Activated naive CD8-positive, alpha-beta T cell treated with anti-CD3 and anti-CD28 coated beads, Interleukin-2, amount 50 U/mL, for 16 hours (primary cell): ENCODE results near the gene MTA3.
"Not testable (repeated sequence)": the region's sequence is repeated elsewhere in the genome, so short reads cannot be mapped to it uniquely, and the experiment has no call there.

Experiments used
- DNase-seq: peaks from one replicate; pipeline ENCODE4 v3.0.0-alpha.2; 2020; ENCODE audit warnings: low read depth, low spot score

The MTA3 gene

GRCh38 chr2:42607101-42607637 is 38.7 kb downstream of the MTA3 start:
- no peak for DNase-seq

GRCh38 chr2:42613281-42614064 is 45.0 kb downstream of the MTA3 start:
- no peak for DNase-seq

GRCh38 chr2:42614838-42615237 is 46.4 kb downstream of the MTA3 start:
- no peak for DNase-seq

DNA sequence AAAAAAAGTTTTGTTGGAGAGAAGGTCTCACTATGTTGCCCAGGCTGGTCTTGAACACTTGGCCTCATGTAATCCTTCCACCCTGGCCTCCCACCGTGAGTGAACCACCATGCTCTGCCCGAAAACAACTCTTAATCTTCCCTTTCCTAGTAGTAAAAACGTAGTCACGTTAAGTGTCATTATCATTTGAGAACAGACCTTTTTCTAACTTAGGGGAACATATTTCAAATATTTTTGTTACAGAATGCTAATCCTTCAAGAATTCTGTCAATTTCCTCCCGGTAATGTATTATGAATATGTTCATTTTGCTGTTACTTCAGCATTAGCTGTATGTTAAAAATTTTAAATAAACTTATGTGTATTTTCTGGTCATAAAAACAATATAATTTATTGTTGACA is 49.7 kb downstream of the MTA3 start:
- DNase-seq: no peak

DNA sequence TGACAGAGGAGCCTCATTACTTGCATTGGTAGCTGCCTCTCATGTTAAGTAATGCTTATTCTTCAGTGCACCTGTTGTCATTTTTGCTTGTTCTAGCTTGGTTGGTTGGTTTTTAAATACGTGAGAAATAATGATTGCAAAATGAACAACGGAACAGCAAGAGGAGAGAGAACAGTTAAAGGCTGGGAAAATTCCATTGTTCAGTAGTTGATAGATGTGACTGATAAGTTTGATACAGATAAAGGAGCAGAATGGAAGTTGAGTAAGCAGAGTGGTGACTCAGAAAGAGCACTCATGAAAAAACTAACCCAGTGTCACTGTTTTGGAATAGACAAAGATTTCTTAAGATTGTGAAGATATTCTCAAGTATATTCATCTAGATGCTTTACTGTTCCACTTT is 50.5 kb downstream of the MTA3 start:
- DNase-seq: no peak

DNA sequence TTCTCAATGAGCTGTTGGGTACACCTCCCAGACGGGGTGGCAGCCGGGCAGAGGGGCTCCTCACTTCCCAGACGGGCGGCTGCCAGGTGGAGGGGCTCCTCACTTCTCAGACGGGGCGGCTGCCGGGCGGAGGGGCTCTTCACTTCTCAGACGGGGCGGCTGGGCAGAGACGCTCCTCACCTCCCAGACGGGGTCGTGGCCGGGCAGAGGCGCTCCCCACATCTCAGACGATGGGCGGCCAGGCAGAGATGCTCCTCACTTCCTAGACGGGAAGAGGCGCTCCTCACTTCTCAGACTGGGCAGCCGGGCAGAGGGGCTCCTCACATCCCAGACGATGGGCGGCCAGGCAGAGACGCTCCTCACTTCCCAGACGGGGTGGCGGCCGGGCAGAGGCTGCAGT is 53.2 kb downstream of the MTA3 start:
- not testable (repeated sequence) for DNase-seq

- DNase-seq: no peak
Measured at GRCh38 chr2:42622943-42623676, 54.7 kb downstream of the MTA3 start.

DNA sequence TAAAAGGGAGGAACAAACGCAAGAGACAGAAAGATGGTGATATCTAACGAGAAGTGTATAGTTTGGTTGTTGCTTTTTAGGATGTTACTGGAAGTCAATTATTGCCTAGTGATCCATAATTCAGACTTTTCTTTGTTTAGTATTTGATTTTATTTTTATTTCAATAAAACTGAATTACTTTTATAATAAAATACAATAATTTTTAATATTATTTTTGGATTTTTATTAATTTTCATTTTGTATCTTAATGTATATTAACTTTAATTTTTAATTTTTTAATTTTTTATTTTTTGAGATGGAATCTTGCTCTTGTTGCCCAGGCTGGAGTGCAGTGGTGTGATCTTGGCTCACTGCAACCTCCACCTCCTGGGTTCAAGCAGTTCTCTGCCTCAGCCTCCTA is 55.6 kb downstream of the MTA3 start:
- no peak for DNase-seq

GRCh38 chr2:42628024-42628423 is 59.6 kb downstream of the MTA3 start:
- DNase-seq: not testable (repeated sequence)

DNA sequence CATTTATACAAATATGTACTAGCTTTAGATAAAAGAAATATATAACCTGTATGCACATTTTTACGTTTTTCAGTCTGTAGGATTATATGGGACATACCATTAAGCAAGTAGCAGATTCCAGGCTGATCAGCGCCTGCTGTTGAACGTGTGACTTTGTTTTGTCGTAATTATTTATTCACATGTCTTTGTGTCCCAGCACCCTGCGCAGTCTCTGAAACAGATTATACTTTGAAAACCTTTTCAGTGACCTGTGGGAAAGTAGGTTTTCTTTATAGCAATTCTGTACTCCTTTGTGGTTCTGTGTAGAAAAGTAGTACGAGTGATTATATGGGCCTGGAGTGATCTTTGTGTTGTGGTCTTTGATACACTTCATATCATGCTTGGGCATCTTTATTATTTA is 68.5 kb downstream of the MTA3 start:
- no peak for DNase-seq

- no peak for DNase-seq
Measured at GRCh38 chr2:42638080-42638784, 69.8 kb downstream of the MTA3 start.

DNA sequence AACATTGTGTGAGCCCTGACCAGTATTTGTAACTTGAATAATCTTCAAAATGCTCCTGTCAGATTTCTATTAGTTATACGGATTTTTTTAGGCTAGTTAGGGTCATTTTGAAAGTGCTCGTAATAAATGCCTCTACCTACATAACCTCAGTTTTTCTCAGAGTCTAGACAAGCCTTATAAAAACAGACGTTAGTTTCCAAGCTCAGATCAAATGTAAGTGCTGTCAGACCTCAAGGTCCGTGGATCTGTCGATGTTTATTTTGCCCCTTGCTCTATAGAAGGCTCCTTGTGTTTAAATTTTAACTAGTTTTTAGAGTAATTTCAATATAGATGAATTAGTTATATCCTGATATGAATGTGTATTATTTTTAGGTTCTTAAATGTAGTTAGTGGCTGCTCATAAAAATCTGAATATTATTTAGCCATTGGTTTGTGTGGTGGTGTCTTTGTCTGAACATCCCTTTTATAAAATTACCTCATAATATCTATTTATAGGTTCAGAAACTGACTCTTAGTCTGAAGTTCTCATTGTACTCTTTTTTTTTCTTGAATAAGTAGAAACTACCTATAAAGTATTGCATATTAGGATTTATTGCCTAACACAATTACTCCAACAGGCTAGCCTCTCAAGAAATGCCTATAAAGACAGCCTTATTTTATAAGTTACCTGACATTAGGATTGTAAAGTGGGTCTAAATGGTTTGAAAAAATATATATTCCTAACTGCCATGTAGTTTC is 71.1 kb downstream of the MTA3 start:
- DNase-seq: no peak

DNA sequence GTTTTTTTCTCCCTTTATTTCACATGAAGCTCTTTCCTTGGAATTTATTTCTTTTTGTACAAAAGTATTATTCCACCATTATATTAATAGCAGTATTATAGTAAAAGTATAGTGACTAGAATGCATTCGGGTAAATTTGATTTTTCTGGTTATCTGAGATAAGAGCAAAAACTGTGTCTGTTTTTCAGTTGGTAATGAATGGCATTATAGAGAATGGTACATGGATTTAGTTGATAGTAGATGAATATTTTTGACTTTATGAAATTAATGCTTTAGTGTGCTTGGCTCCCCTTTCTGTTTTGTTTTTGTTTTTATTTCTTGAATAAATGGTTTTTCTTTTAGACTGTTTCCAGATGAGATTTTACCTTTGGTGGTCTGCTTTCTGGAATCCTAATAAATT is 71.8 kb downstream of the MTA3 start:
- no peak for DNase-seq

DNA sequence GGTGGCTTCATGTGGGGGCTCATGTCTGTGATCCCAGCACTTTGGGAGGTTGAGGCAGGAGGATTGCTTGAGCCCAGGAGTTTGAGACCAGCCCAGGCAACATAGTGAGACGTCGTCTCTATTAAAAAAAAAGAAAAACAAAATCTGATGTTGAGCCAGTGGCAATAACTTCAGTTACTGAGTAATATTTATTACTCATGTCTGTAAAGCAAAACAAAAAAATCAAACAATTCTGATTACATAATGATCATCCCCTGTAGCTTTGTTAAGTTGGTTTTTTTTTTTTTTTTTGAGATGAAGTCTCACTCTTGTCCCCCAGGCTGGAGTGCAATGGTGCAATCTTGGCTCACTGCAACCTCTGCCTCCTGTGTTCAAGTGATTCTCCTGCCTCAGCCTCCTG is 73.9 kb downstream of the MTA3 start:
- not testable (repeated sequence) for DNase-seq

GRCh38 chr2:42645551-42645950 is 77.1 kb downstream of the MTA3 start:
- DNase-seq: no peak

DNA sequence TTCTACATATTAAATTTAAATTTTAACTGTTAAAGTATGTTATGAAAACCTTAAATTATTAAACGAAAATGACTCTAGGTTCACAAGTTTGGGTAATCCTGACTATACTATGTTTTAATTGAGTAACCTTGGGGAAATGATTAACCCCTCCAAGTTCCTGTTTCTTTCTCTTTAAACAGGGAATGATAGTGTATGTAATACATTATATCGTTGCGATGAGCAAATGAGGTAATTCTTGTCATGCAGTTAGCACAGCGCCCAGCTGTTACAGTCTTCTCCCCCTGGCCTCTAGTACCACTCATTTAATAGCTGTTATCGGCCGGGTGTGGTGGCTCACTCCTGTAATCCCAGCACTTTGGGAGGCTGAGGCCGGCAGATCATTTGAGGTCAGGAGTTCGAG is 80.4 kb downstream of the MTA3 start:
- no peak for DNase-seq

GRCh38 chr2:42651057-42651456 is 82.6 kb downstream of the MTA3 start:
- DNase-seq: no peak

DNA sequence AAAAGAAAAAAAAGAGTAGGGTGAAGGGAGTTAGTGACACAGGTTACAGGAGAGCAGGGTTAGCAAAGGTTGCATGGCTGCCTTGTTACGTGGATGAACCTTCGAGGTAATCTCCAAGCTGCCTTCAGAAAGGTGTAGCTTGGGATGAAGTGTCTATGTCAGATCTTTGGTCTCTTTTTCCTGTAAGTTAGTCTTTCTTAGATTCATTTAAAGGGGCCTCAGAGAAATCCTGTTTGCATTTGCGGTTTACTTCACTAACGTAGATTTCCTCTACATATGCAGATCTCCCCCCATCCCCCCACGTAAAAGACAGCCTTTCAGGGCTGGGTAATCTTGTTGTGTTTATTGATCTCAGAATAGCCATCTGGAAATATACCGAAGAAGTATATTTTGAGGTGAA is 83.7 kb downstream of the MTA3 start:
- no peak for DNase-seq

GRCh38 chr2:42653039-42653438 is 84.6 kb downstream of the MTA3 start:
- DNase-seq: no peak

- DNase-seq: no peak
Measured at GRCh38 chr2:42653908-42654445, 85.5 kb downstream of the MTA3 start.

GRCh38 chr2:42658306-42658705 is 89.9 kb downstream of the MTA3 start:
- DNase-seq: no peak
